Trophoblast cell (in vitro differentiated cells and primary cell): ENCODE measurements around the gene SEC31A.

Source experiments
- DNase-seq, 2 donors: peaks; one replicate each; pipeline ENCODE4 v3.0.0-alpha.2; 2016
- H2AFZ ChIP-seq: 2 replicates; pipeline ENCODE4 v1.6.1; 2013; ENCODE audit warnings: low read length, moderate library complexity, mild to moderate bottlenecking; ENCODE audit not compliant: insufficient read depth, poor library complexity
- H2AK5ac ChIP-seq: 2 replicates; pipeline ENCODE4 v1.6.1; 2013; ENCODE audit warnings: mild to moderate bottlenecking, low read length
- H2BK120ac ChIP-seq: 2 replicates; pipeline ENCODE4 v1.6.1; 2013; ENCODE audit warnings: low read length, mild to moderate bottlenecking, moderate library complexity; ENCODE audit not compliant: insufficient read depth, poor library complexity
- H2BK12ac ChIP-seq: 2 replicates; pipeline ENCODE4 v1.6.1; 2013; ENCODE audit warnings: mild to moderate bottlenecking, low read length, moderate library complexity
- H2BK5ac ChIP-seq: 2 replicates; pipeline ENCODE4 v1.6.1; 2013; ENCODE audit warnings: low read length, low read depth, moderate library complexity, mild to moderate bottlenecking; ENCODE audit not compliant: poor library complexity
- H3K14ac ChIP-seq: 2 replicates; pipeline ENCODE4 v1.6.1; 2013; ENCODE audit warnings: mild to moderate bottlenecking, low read length
- H3K18ac ChIP-seq: 2 replicates; pipeline ENCODE4 v1.6.1; 2013; ENCODE audit warnings: mild to moderate bottlenecking, low read length
- H3K23ac ChIP-seq: 2 replicates; pipeline ENCODE4 v1.6.1; 2013; ENCODE audit warnings: low read length
- H3K27ac ChIP-seq: 2 replicates; pipeline ENCODE4 v1.5.1; 2013; ENCODE audit warnings: low read depth, mild to moderate bottlenecking, inconsistent platforms, low read length, moderate library complexity
- H3K27me3 ChIP-seq: 2 replicates; pipeline ENCODE4 v1.6.1; 2013; ENCODE audit warnings: inconsistent platforms, mild to moderate bottlenecking, low read length, moderate library complexity; ENCODE audit not compliant: insufficient read depth
- H3K36me3 ChIP-seq, 2 experiments: 1 replicate in 1 of 2; 2 replicates in 1 of 2; pipeline ENCODE4 v1.6.1; 2013; ENCODE audit warnings: low read length in 2 of 2, mild to moderate bottlenecking in 2 of 2, moderate library complexity in 1 of 2; ENCODE audit not compliant: insufficient read depth in 2 of 2, control insufficient read depth in 1 of 2
- H3K4ac ChIP-seq: 2 replicates; pipeline ENCODE4 v1.6.1; 2013; ENCODE audit warnings: low read depth, mild to moderate bottlenecking, low read length, moderate library complexity
- H3K4me1 ChIP-seq, 2 experiments: 1 replicate in 1 of 2; 2 replicates in 1 of 2; pipeline ENCODE4 v1.6.1; 2013; ENCODE audit warnings: low read length in 2 of 2, mild to moderate bottlenecking in 2 of 2, moderate library complexity in 1 of 2; ENCODE audit not compliant: insufficient read depth in 2 of 2, control insufficient read depth in 1 of 2
- H3K4me2 ChIP-seq: 2 replicates; pipeline ENCODE4 v1.6.1; 2013; ENCODE audit warnings: inconsistent platforms, mild to moderate bottlenecking, low read length, moderate library complexity
- H3K4me3 ChIP-seq: 2 replicates; pipeline ENCODE4 v1.5.1; 2013; ENCODE audit warnings: mild to moderate bottlenecking, low read depth, low read length, inconsistent platforms
- H3K79me1 ChIP-seq: one replicate; pipeline ENCODE4 v1.6.1; 2013; ENCODE audit warnings: low read length
- H3K79me2 ChIP-seq: 2 replicates; pipeline ENCODE4 v1.6.1; 2013; ENCODE audit warnings: low read length, mild to moderate bottlenecking; ENCODE audit not compliant: control insufficient read depth, insufficient read depth, poor library complexity
- H3K9ac ChIP-seq: 2 replicates; pipeline ENCODE4 v1.6.1; 2013; ENCODE audit warnings: mild to moderate bottlenecking, low read length
- H3K9me3 ChIP-seq: 2 replicates; pipeline ENCODE4 v1.6.1; 2013; ENCODE audit warnings: low read depth, mild to moderate bottlenecking, control low read depth, inconsistent platforms, low read length; ENCODE audit not compliant: insufficient read depth
- H4K12ac ChIP-seq: 2 replicates; pipeline ENCODE4 v1.6.1; 2013; ENCODE audit warnings: low read depth, mild to moderate bottlenecking, low read length, moderate library complexity
- H4K8ac ChIP-seq: 2 replicates; pipeline ENCODE4 v1.6.1; 2013; ENCODE audit warnings: low read depth, mild to moderate bottlenecking, low read length, moderate library complexity
- H4K91ac ChIP-seq: one replicate; pipeline ENCODE4 v1.6.1; 2013; ENCODE audit warnings: low read depth, mild to moderate bottlenecking, low read length, moderate library complexity
- WGBS: extraction: QIAGEN DNeasy Blood & Tissue Kit; methylation state at CpG from one replicate; pipeline ENCODE4 v1.1.7; 2013; ENCODE audit warnings: missing lambda C conversion rate; ENCODE audit not compliant: insufficient read length, insufficient coverage; ENCODE audit errors: extremely low coverage; 5-methylcytosine and 5-hydroxymethylcytosine counted together

The SEC31A gene

DNA sequence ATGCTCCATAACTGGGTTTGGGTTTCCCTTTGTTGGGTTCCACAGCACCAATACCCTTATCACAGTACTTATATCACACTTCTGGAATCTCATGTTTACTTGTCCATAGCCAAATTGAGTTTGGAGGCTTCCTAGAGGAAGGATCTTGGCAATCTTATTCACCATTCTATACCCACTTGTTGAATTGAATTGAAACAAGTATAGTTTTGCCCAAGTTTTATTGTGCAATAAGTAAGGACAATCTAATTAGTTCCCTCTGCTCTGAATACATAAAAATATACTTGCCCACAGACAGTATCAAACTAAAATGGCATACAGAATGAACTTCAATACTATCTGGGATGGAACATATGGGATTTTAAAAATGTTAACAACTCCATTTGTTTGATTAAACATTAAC lies 40.3 kb downstream of the SEC31A start:
- Histone ChIP-seq H2AK5ac (no peak overlapping the region), H4K12ac (no peak overlapping the region), H3K4ac (no peak overlapping the region), H3K79me1 (no peaks in the 10 kb centered on the region), H4K8ac (no peak overlapping the region), H3K18ac (no peak overlapping the region), H2BK5ac (no peak overlapping the region), H3K4me1 (no peaks in the 10 kb centered on the region), H3K36me3 (peaks cover 30 to 42% of the 10 kb centered on the region in 2 experiments), H3K9ac (no peak overlapping the region), H3K4me3 (no peak overlapping the region), H3K9me3 (no peaks in the 10 kb centered on the region), H2BK120ac (no peak overlapping the region), H2BK12ac (no peak overlapping the region), H3K79me2 (no peaks in the 10 kb centered on the region), H3K4me2 (no peak overlapping the region), H3K14ac (no peak overlapping the region), H3K27me3 (no peaks in the 10 kb centered on the region), H2AFZ (no peak overlapping the region), H3K27ac (no peak overlapping the region), H3K23ac (no peak overlapping the region), H4K91ac (no peak overlapping the region)
- no peak for DNase-seq

DNA sequence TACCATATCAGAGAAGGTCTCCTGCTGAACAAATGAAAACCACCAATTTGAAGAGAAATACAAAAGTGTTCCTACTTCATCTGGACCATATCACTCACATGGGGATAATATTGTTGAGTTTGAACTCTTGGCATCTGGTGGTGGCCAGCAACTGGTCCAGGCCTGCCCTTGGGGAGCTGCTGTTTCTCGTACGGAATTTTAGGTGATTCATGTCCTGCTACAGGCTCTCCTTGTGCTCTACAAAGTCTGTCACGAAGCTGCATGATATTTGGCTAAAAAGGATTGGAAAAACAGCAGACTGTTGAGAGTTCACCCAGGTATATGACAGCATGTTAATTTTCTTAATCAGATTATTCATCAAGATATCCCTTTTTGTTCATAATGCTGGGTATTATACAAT lies 42.2 kb downstream of the SEC31A start:
- no CpG with 5 or more reads among the region's 3 CpGs for WGBS
- Histone ChIP-seq H3K27me3 (no peaks in the 10 kb centered on the region), H2BK120ac (no peak overlapping the region)

DNA sequence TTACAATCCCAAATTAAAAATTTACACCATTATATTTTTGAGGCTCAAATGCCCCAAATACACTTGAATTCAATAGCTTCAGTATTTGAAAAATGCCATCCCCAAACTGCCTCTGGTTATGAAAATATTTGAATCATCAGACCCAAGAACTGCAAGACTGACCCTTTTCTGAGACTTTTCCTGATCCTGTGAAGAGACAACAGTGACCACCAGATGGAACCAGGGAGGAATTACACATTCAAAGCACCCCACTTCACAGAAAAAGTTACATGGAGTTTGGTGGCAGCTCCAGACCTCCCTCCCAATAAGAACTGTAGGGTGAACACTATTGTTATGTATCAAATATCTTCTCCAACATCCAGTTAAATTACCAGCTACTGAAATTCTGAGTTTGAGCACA lies 48.4 kb downstream of the SEC31A start:
- no peak overlapping the region for H4K12ac ChIP-seq
- H3K4me3 ChIP-seq = no peak overlapping the region
- no peak for DNase-seq
- H3K18ac ChIP-seq = no peak overlapping the region
- no peaks in the 10 kb centered on the region for H3K79me2 ChIP-seq
- no peaks in the 10 kb centered on the region for H3K4me1 ChIP-seq
- no peak overlapping the region for H4K8ac ChIP-seq
- H3K9me3 ChIP-seq = no peaks in the 10 kb centered on the region
- no peak overlapping the region for H3K9ac ChIP-seq
- no peak overlapping the region for H2AK5ac ChIP-seq
- no peak overlapping the region for H2AFZ ChIP-seq
- H2BK120ac ChIP-seq = no peak overlapping the region
- H3K4ac ChIP-seq = no peak overlapping the region
- H3K23ac ChIP-seq = no peak overlapping the region
- no peak overlapping the region for H2BK5ac ChIP-seq
- no peak overlapping the region for H3K14ac ChIP-seq
- H3K27me3 ChIP-seq = no peaks in the 10 kb centered on the region
- no peaks in the 10 kb centered on the region for H3K79me1 ChIP-seq
- H3K4me2 ChIP-seq = no peak overlapping the region
- H3K36me3 ChIP-seq = peaks cover 31 to 47% of the 10 kb centered on the region in 2 experiments
- no peak overlapping the region for H2BK12ac ChIP-seq
- H4K91ac ChIP-seq = no peak overlapping the region
- no peak overlapping the region for H3K27ac ChIP-seq

More for the DNA sequence above, 42.2 kb downstream of the SEC31A start:
- H3K9me3 ChIP-seq = no peaks in the 10 kb centered on the region
- no peaks in the 10 kb centered on the region for H3K79me2 ChIP-seq
- no peak overlapping the region for H3K4me2 ChIP-seq
- H3K79me1 ChIP-seq = no peaks in the 10 kb centered on the region
- no peak overlapping the region for H2BK12ac ChIP-seq
- H3K4ac ChIP-seq = no peak overlapping the region
- H3K4me1 ChIP-seq = no peaks in the 10 kb centered on the region
- H3K23ac ChIP-seq = no peak overlapping the region
- H3K18ac ChIP-seq = no peak overlapping the region
- H3K9ac ChIP-seq = no peak overlapping the region
- H3K14ac ChIP-seq = no peak overlapping the region
- H2BK5ac ChIP-seq = no peak overlapping the region
- H2AK5ac ChIP-seq = no peak overlapping the region
- H2AFZ ChIP-seq = no peak overlapping the region
- no peak overlapping the region for H3K4me3 ChIP-seq
- no peak overlapping the region for H3K27ac ChIP-seq
- DNase-seq = no peak
- H4K91ac ChIP-seq = no peak overlapping the region
- H3K36me3 ChIP-seq = peaks cover 28 to 42% of the 10 kb centered on the region in 2 experiments
- no peak overlapping the region for H4K8ac ChIP-seq
- H4K12ac ChIP-seq = no peak overlapping the region

- H2BK120ac ChIP-seq = no peak overlapping the region
These were observed 51.3 kb downstream of the SEC31A start for GRCh38 chr4:82839624-82840023.

More at GRCh38 chr4:82839624-82840023, 51.3 kb downstream of the SEC31A start:
- H3K79me1 ChIP-seq = no peaks in the 10 kb centered on the region
- H3K4ac ChIP-seq = no peak overlapping the region
- H3K4me3 ChIP-seq = no peak overlapping the region
- H3K9me3 ChIP-seq = no peaks in the 10 kb centered on the region
- H4K12ac ChIP-seq = no peak overlapping the region
- H4K91ac ChIP-seq = no peak overlapping the region
- H3K23ac ChIP-seq = no peak overlapping the region
- H2BK12ac ChIP-seq = no peak overlapping the region
- H2AK5ac ChIP-seq = no peak overlapping the region
- no peak overlapping the region for H2AFZ ChIP-seq
- no CpG with 5 or more reads among the region's 1 CpG for WGBS
- peaks cover 26 to 42% of the 10 kb centered on the region in 2 experiments for H3K36me3 ChIP-seq
- no peak for DNase-seq
- no peak overlapping the region for H3K18ac ChIP-seq
- H3K4me2 ChIP-seq = no peak overlapping the region
- no peak overlapping the region for H4K8ac ChIP-seq
- H3K79me2 ChIP-seq = no peaks in the 10 kb centered on the region
- no peaks in the 10 kb centered on the region for H3K27me3 ChIP-seq
- H3K14ac ChIP-seq = no peak overlapping the region
- no peak overlapping the region for H3K27ac ChIP-seq
- no peak overlapping the region for H3K9ac ChIP-seq
- H2BK5ac ChIP-seq = no peak overlapping the region
- H3K4me1 ChIP-seq = no peaks in the 10 kb centered on the region
